Neural cell (in vitro differentiated cells): Measurements from ENCODE around the gene WDR83.

Experiments used
- CTCF ChIP-seq: fragments of 450-650 bp; IDR thresholded peaks from 2 replicates; pipeline ENCODE4 v1.5.1; 2014; ENCODE audit warnings: antibody characterized with exemption, mild to moderate bottlenecking, moderate library complexity; ENCODE audit not compliant: poor library complexity, severe bottlenecking
- EP300 ChIP-seq: fragments of 450-650 bp; conservative IDR thresholded peaks from 2 replicates; pipeline ENCODE4 v1.6.1; 2014; ENCODE audit warnings: antibody characterized with exemption, mild to moderate bottlenecking, moderate library complexity; ENCODE audit not compliant: poor library complexity, severe bottlenecking
- EZH2 ChIP-seq: fragments of 200-600, 300-800 bp; shearing (Covaris generic), sonication (generic); IDR thresholded peaks from 2 replicates; pipeline ENCODE4 v1.6.1; 2014; ENCODE audit warnings: antibody characterized with exemption, low read length, borderline replicate concordance, mild to moderate bottlenecking; ENCODE audit not compliant: insufficient read depth, poor library complexity, severe bottlenecking
- POLR2AphosphoS5 ChIP-seq: IDR thresholded peaks from 2 replicates; pipeline ENCODE4 v1.6.1; 2012
- RAD21 ChIP-seq: fragments of 450-650 bp; conservative IDR thresholded peaks from 2 replicates; pipeline ENCODE4 v1.6.1; 2014; ENCODE audit warnings: antibody characterized with exemption, mild to moderate bottlenecking, moderate library complexity
- REST ChIP-seq: IDR thresholded peaks from 2 replicates; pipeline ENCODE4 v1.6.1; 2012; ENCODE audit warnings: borderline replicate concordance
- SMC3 ChIP-seq: fragments of 450-650 bp; conservative IDR thresholded peaks from 2 replicates; pipeline ENCODE4 v1.6.1; 2014; ENCODE audit warnings: antibody characterized with exemption, mild to moderate bottlenecking, moderate library complexity; ENCODE audit not compliant: poor library complexity
- TAF1 ChIP-seq: IDR thresholded peaks from 2 replicates; pipeline ENCODE4 v1.6.1; 2012; ENCODE audit warnings: low read depth

- TF ChIP-seq EZH2, result no peak
- TF ChIP-seq TAF1, result no peak
- TF ChIP-seq SMC3, result no peak
- TF ChIP-seq CTCF, result no peak
- no peak for TF ChIP-seq REST
- TF ChIP-seq EP300, result no peak
- no peak for TF ChIP-seq POLR2AphosphoS5
- TF ChIP-seq RAD21, result no peak
These were observed 18.5 kb upstream of the WDR83 start for GRCh38 chr19:12648088-12648487.
